GM12873 (cell line): ENCODE measurements around the gene TXNDC5.

Experiments used
- TF ChIP-seq, protein P1 (sequence below): IDR thresholded peaks from 2 replicates; pipeline ENCODE4 v1.5.1; 2012; ENCODE audit warnings: low read depth, mild to moderate bottlenecking, moderate library complexity, low read length, control low read depth; ENCODE audit not compliant: insufficient read depth; ENCODE audit errors: missing control alignments

Gene TXNDC5

DNA sequence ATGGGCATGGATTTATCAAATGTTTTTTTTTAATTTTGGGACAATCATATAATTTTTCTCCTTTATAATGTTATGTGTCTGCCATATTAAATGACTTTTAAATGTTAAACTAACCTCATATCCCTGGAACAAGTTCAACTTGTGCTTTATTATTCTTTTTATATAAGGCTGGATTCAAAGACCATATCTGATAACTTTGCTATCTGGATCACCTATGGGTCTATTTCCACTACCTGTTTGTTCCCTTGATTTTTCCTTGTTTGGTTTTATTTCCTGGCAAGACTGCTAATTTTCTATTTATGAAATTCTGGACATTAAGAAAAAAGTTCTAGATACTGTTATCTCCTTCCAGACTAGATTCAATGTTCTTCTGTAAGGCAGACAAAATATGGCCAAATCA lies 58.8 kb downstream of the TXNDC5 start:
- TF ChIP-seq, protein P1, sequence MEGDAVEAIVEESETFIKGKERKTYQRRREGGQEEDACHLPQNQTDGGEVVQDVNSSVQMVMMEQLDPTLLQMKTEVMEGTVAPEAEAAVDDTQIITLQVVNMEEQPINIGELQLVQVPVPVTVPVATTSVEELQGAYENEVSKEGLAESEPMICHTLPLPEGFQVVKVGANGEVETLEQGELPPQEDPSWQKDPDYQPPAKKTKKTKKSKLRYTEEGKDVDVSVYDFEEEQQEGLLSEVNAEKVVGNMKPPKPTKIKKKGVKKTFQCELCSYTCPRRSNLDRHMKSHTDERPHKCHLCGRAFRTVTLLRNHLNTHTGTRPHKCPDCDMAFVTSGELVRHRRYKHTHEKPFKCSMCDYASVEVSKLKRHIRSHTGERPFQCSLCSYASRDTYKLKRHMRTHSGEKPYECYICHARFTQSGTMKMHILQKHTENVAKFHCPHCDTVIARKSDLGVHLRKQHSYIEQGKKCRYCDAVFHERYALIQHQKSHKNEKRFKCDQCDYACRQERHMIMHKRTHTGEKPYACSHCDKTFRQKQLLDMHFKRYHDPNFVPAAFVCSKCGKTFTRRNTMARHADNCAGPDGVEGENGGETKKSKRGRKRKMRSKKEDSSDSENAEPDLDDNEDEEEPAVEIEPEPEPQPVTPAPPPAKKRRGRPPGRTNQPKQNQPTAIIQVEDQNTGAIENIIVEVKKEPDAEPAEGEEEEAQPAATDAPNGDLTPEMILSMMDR = no peak

DNA sequence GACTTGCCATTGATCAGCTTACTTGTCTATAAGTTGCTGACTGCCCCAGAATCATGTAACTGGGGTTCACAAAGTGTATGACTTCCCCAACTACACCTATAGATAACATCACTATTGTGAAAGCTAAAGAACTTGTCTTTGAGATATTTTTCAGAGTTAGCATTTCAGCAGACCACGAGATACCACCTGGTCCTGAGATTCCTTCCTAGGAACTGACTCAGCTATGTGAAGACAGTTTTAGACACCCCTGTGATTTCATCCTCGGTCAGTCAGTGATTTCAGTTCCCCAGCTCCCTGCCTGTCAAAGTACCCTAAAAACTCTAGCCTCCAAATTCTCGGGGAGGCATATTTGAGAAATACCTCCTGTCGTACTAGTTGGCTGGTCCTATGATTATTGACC lies 62.4 kb downstream of the TXNDC5 start:
- TF ChIP-seq, protein P1 = no peak

DNA sequence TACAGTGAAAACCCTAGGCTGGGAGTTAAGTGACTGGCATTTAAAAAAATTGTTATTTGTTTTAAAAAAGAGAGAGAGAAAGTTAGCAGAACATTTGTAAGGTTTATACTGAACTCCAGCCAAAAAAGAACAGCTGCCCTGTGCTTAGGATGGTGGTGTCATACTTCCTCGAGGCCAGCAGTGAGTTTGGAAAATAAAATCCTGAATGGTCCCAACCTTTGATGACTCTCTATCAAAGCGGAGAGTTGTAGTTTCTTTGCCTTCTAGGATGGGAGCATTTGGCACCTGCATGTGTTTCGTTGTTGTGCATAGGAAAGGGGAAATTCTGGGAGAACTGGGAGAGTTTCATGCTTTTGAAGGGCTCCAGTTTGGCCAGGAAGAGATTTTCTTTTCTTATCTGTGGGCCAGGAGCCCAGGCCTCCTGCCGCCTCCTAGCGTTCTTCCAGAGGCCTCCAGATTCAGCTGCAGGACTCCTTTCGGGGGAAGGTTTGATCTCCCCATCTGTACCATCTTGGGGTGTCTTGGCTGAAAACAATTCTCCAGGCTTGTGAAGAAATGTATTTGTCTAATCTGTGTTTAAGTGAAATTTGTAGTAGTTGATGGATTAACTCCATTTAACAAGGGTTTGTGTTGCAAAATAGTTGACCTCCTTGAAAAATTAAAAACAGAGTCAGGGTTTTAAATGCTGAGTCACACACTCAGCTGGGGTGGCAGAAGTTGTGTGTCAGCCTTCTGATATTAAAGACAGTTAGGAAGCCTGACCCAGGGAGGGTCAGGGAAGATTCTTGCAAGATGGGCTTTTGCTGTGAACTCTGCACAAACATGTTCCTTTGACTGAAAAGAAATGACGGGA lies 63.4 kb downstream of the TXNDC5 start:
- TF ChIP-seq, protein P1 = no peak

DNA sequence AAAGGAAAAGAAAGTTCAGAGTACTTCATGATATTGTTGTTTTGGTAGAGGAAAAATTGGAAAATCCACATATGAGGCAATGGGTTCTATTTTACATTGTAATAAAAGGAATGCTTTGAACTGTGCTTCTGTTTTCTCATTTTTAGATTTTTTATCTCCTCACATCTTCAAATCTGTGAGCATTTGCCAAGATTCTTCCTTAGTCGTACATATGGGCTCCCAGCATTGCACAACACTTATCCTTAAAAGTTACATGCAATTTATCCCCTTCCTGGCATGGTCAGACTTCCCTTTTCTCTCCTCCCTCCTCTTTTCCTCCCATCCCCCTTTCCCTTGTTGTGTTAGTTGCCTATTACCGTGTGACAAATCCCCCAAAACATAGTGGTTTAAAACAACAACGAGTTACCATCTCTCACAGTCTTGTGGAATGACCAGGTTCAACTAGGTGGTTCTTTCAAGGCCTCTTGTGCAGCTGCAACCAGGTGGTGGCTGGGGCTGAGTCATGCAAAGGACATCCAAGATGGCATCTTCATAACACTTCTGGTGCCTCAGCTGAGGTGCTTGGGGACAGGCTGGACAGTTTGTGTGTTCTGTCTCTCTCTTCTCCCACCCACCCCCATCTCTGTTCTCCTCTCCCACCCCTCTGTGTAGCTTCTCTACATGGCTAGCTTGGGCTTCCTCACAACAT lies 68.7 kb downstream of the TXNDC5 start:
- TF ChIP-seq, protein P1 = no peak

DNA sequence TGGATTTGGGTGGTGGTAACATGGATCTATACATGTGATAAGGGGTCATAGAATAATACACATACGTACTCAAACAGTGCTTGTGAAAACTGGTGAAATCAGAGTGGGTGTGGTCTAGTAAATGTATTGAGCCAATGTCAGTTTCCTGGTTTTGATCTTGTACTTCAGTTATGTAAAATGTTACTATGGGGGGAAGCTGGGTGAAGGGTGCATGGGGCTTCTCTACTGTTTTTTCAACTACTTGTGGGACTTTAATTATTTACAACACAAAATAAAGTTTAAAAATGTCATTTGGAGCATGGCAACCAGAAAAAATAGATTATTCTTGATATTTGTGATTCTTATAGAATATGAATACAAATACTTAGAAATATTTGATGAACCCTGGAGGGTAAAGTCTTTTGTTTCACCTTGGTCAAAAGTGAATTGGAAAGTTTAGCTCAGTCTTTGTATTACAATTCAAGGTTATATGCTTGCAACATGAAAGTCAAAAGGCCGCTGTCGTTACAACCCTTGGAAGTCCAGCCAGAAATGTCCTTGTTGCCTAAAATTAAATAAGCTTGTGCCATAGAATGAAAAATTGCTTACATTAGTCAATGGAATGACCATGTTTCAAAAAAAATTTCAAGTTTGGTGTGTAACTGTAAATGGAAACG lies 74.1 kb downstream of the TXNDC5 start:
- TF ChIP-seq, protein P1 = no peak

DNA sequence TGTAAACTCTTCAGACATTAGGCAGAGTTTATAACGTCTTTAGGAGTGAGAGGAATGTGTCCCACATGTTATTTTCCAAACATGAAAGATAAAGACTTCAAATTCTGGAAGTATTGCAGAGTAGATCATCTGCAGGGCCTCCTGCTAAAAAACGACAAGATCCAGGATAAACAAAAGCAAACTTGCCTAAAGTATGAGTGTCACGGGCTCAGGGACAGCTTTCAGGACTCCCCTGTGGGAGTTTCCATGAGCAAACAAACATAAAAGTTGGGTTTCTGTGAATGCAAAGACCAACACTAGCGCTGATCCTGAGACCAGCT lies 76.9 kb downstream of the TXNDC5 start:
- TF ChIP-seq, protein P1 = no peak
